H1 (cell line): ENCODE results near the gene DAPK3.

Experiments
- EP300 ChIP-seq, 2 experiments: IDR thresholded peaks; 1 replicate in 1 of 2; 2 replicates in 1 of 2; pipeline ENCODE4 v1.6.1; 2011 to 2012; ENCODE audit warnings: low read depth in 2 of 2, low read length in 2 of 2, mild to moderate bottlenecking in 2 of 2, borderline replicate concordance in 1 of 2, inconsistent platforms in 1 of 2, moderate library complexity in 1 of 2
- EZH2 ChIP-seq: fragments of 200-600 bp; sonication (generic); IDR thresholded peaks from 2 replicates; pipeline ENCODE4 v1.7.1; 2012; ENCODE audit warnings: low read depth, mild to moderate bottlenecking, moderate library complexity, low read length, inconsistent platforms; ENCODE audit not compliant: severe bottlenecking
- GABPA ChIP-seq: IDR thresholded peaks from 2 replicates; pipeline ENCODE4 v1.6.1; 2011; ENCODE audit warnings: mild to moderate bottlenecking, low read length, moderate library complexity, borderline replicate concordance; ENCODE audit not compliant: insufficient read depth
- POLR2A ChIP-seq, 2 experiments: IDR thresholded peaks; 1 replicate in 1 of 2; 2 replicates in 1 of 2; pipeline ENCODE4 v1.6.1; 2011; ENCODE audit warnings: low read depth in 2 of 2, low read length in 2 of 2, mild to moderate bottlenecking in 2 of 2; ENCODE audit errors: control extremely low read depth in 1 of 2
- POLR2AphosphoS5 ChIP-seq: IDR thresholded peaks from 2 replicates; pipeline ENCODE4 v1.6.1; 2011; ENCODE audit warnings: low read depth, low read length
- RFX5 ChIP-seq: IDR thresholded peaks from 2 replicates; pipeline ENCODE4 v1.6.1; 2011; ENCODE audit warnings: low read depth, low read length, improper control_type of control experiment, borderline replicate concordance
- TBP ChIP-seq: IDR thresholded peaks from 2 replicates; pipeline ENCODE4 v1.6.1; 2011; ENCODE audit warnings: low read depth, low read length, improper control_type of control experiment
- TF ChIP-seq, protein P1 (sequence below), 3 experiments: IDR thresholded peaks; 1 replicate in 2 of 3; 2 replicates in 1 of 3; pipeline versions ENCODE4 v1.5.1 to v1.6.1; 2011; ENCODE audit warnings: low read length in 3 of 3, mild to moderate bottlenecking in 3 of 3, inconsistent platforms in 2 of 3, low read depth in 1 of 3, moderate library complexity in 1 of 3; ENCODE audit not compliant: insufficient read depth in 1 of 3; ENCODE audit errors: control extremely low read depth in 1 of 3

DNA sequence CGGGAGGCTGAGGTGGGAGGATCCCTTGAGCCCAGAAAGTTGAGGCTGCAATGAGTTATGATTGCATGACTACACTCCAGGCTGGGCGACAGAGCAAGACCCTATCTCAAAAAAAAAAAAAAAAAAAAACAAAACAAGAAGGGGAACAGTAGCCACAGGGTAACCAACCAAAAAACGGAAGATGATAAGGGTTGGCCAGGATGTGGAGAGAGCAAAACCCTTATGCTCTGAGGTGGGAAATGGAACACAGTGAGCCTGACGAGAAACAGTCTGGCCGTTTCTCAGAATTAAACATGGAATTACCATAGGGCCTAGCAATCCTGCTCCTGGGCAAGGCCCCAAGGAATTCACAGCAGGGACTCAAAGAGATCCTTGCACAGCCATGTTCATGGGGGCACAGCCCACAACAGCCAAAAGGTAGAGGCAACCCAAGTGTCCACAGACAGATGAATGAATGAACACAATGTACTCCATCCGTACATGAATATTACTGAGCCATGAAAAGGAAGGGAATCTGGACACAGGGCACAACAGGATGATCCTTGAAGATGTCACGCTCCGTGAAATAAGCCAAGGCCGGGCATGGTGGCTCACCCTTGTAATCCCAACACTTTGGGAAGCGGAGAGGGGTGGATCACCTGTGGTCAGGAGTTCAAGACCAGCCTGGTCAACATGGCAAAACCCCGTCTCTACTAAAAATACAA lies 26.7 kb downstream of the DAPK3 start:
- TF ChIP-seq, protein P1, sequence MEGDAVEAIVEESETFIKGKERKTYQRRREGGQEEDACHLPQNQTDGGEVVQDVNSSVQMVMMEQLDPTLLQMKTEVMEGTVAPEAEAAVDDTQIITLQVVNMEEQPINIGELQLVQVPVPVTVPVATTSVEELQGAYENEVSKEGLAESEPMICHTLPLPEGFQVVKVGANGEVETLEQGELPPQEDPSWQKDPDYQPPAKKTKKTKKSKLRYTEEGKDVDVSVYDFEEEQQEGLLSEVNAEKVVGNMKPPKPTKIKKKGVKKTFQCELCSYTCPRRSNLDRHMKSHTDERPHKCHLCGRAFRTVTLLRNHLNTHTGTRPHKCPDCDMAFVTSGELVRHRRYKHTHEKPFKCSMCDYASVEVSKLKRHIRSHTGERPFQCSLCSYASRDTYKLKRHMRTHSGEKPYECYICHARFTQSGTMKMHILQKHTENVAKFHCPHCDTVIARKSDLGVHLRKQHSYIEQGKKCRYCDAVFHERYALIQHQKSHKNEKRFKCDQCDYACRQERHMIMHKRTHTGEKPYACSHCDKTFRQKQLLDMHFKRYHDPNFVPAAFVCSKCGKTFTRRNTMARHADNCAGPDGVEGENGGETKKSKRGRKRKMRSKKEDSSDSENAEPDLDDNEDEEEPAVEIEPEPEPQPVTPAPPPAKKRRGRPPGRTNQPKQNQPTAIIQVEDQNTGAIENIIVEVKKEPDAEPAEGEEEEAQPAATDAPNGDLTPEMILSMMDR (IDR thresholded peaks at IDR 0.05; ENCODE audit: control extremely low read depth in 1 of 3, insufficient read depth in 1 of 3, low read depth in 1 of 3, low read length in 3 of 3): no peak
- TF ChIP-seq EZH2 (no peak), POLR2AphosphoS5 (no peak), EP300 (IDR thresholded peaks at IDR 0.05; ENCODE audit: borderline replicate concordance in 1 of 2, low read depth in 2 of 2, low read length in 2 of 2) (no peak), TBP (no peak), RFX5 (no peak), POLR2A (IDR thresholded peaks at IDR 0.05; ENCODE audit: control extremely low read depth in 1 of 2, low read depth in 2 of 2, low read length in 2 of 2) (no peak), GABPA (no peak)
